GM10847 (cell line): ENCODE data around the gene NTM.

Source experiments
- POLR2A ChIP-seq: IDR thresholded peaks from 2 replicates; pipeline ENCODE4 v1.6.1; 2011; ENCODE audit not compliant: insufficient read length; ENCODE audit errors: extremely low read depth

NTM gene

GRCh38 chr11:132240374-132240773 is 870.0 kb downstream of the NTM start:
- TF ChIP-seq POLR2A: no peak

GRCh38 chr11:132242632-132243031 is 872.2 kb downstream of the NTM start:
- no peak for TF ChIP-seq POLR2A

- no peak for TF ChIP-seq POLR2A
Observed at GRCh38 chr11:132244846-132245245, 874.4 kb downstream of the NTM start.

DNA sequence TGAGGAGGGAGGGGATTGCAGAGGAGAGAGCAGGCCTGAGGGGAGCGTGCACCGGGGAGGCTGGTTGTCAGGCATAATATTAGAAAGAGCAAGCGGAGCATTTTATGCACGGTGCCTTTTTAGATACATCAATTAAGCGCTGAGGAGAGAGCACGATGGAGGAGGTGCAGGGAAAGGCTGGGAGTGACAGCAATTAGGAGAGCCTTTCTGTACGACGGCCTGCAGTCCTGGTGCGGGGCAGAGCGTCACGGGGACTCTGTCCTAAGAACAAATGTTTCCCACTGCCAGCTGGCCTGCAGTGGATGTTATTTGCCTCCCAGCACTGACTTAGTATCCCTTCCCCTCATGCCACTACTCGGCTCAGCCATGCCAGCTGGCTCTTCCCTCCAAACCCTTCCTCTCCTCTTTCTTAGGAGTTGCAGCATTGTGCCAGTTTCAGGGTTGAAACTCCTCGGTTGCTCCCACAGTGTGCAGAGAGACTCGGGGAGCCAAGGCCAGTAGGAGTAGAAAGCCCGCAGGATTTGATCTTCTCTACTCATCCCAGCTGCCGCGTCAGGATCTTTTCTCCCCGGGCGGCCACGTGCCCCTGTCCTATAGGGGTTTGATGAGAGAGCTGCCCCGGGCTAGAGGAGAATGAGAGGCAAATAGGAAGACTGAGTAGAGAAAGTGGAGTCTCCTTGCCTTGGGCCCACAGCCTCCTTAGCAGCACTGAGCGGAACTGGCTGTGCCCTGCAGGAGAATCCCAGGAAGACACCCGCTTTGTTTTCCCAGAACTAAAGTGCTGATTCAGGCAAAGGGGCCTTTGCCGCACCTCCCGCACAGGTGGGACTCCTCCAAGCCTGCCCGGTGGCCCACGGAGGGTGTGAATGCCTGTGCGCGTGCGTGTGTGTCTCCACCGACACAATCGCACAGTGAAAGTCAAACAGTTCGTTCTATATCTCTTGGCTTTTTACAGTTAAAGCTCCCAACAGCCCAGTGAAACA is 875.3 kb downstream of the NTM start:
- TF ChIP-seq POLR2A: no peak

DNA sequence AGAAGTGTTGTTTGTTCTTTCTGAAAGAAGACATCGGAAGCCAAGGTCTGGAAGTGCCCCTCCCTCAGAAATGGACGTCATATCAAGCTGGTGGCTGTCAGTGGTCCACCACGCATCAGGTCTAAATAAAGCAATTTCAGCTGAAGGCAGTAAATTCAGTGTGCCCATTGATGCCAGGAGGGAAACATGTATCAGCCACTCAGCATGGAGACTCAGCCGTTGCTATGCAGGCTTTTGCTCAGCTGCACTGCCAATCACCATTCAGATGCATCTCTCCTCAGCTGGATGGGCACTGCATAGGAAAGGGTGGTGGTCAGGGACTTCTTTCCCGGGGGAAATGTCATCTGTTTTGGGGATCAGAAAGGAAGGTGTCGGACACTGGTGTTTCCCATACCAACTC is 878.2 kb downstream of the NTM start:
- TF ChIP-seq POLR2A: no peak

GRCh38 chr11:132249256-132249655 is 878.8 kb downstream of the NTM start:
- no peak for TF ChIP-seq POLR2A

GRCh38 chr11:132251061-132251460 is 880.6 kb downstream of the NTM start:
- TF ChIP-seq POLR2A: no peak

GRCh38 chr11:132253469-132254264 is 883.3 kb downstream of the NTM start:
- no peak for TF ChIP-seq POLR2A

- TF ChIP-seq POLR2A: no peak
Observed at GRCh38 chr11:132254906-132255305, 884.5 kb downstream of the NTM start.

DNA sequence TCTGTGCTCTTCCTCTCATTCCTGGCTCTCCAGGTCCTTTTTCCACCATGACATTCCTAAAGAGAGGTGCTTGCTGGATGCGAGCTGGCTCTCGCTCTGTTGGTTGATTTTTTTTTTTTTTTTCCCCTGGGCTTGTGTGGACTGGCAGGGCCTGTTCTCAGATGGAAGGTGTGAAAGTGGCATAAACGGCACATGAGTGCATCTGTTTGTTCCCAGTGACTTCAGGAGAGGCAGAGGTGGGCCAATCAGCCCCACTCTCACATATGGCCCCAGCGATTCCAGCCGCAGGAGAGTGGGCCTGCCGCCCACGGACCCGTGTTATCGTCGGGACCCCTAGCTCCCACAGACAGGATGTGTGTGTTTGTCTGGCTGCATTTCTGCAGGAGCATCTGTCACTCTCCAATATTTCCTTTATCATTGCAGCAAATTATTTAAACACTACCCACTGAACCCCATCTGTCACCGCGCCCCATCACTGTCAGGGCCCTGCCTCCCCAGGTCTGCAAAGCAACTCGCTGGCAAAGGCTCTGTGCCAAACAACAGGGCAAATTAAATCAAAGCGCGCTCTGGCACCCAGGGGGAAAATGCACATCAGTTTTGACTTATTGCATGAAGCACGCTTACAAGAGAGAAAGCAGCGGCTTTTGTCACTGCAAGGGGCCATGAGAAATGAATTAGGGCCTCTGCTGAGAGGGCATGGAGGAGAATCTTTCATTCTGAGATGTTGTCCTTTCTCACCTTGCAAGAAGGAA is 886.3 kb downstream of the NTM start:
- no peak for TF ChIP-seq POLR2A

GRCh38 chr11:132257871-132258270 is 887.5 kb downstream of the NTM start:
- no peak for TF ChIP-seq POLR2A

DNA sequence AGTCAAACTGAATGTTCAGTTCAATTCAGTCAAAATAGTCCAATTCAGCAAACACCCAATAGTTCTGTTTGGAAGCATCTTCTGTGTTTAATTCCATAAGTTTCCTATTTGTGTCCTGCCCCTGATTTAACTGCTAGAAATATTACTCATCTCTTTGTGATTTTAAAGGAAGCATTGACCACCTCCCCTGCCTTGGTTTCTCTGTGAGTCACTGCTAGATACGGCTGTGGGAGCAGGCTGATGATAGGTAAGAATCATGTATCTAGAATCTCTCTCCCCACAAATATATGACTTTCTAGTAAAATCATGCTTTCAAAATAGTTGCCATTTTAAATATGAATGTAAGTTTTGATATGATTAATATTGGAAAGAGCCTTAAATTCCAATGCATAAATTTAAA is 888.5 kb downstream of the NTM start:
- TF ChIP-seq POLR2A: no peak

DNA sequence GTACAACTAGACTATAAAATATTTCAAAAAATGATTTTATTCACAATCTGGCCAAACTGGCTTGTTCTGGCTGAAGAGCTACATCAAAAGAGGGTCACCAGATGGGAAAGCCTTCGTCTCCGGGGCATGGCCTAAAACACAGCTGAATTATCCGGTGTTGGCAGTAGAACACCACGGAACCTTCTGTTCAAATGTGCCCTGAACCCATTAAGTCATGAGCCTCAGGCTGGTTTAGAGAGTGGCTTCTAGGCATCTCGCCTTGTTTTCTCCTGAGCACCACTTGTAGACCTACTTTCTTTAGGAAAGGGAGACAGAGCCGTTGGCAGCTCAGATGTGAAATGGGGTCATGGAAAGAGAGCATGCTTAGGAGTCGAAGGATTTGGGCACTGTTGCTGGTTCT is 890.2 kb downstream of the NTM start:
- no peak for TF ChIP-seq POLR2A

DNA sequence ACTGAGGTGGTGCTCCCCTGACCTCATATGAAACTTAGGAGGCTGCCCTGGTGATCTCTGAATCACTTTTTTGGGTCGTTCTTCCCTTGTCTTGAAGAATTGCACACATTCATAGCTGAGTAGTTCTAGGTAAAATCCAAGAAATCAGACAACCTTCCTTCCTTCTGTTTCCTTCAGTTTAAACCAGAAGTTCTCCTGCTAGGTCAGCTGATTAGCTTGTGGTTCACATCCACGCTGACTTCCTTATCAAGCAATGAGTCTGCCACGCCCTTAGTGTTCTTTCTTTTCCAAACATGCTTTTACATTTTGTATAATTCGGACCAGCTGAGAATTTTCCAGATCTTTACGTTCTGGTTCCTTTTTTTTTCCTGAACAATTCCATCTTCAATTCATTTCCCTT is 892.8 kb downstream of the NTM start:
- no peak for TF ChIP-seq POLR2A

GRCh38 chr11:132263875-132264274 is 893.5 kb downstream of the NTM start:
- no peak for TF ChIP-seq POLR2A
